Activated naive CD4-positive, alpha-beta T cell treated with anti-CD3 and anti-CD28 coated beads for 36 hours (primary cell): ENCODE measurements around the gene ZSWIM6. TPM values are rescaled to one million over a fixed set of nuclear protein-coding genes. Genes with fewer than 3 reads are reported as not detected.
A peak's percentile ranks its signal among the peaks of the same experiment; 100 is the strongest.

Source experiments
- CTCF ChIA-PET: fragments of 350-600 bp; sonication (Branson Sonifier 250); formaldehyde crosslinking; loops from one replicate; lab custom pipeline; 2021; ENCODE audit warnings: antibody characterized with exemption; lab: Charles Lee
- DNase-seq: peaks from one replicate; pipeline ENCODE4 v3.0.0-alpha.2; 2020
- H3K27ac Mint-ChIP-seq: one replicate; pipeline ENCODE4 v1.8.0; 2021; ENCODE audit warnings: mild to moderate bottlenecking, mixed read lengths
- H3K27me3 Mint-ChIP-seq: one replicate; pipeline ENCODE4 v1.8.0; 2021; ENCODE audit warnings: low read depth, mixed read lengths
- H3K36me3 Mint-ChIP-seq: one replicate; pipeline ENCODE4 v1.8.0; 2021; ENCODE audit warnings: low read depth, mixed read lengths
- H3K4me1 Mint-ChIP-seq: one replicate; pipeline ENCODE4 v1.8.0; 2021; ENCODE audit warnings: low read depth, mixed read lengths
- H3K4me3 Mint-ChIP-seq: one replicate; pipeline ENCODE4 v1.8.0; 2021; ENCODE audit warnings: mild to moderate bottlenecking, moderate library complexity, mixed read lengths
- H3K9me3 Mint-ChIP-seq: one replicate; pipeline ENCODE4 v1.8.0; 2021; ENCODE audit warnings: mixed read lengths
- intact Hi-C: fragments of 100-400 bp; cut with micrococcal nuclease; formaldehyde crosslinking; loops from one replicate; pipeline ENCODE4 v1.15.1; 2023
- total RNA-seq, 2 experiments: library from RNA; stranded (reverse); gene quantifications; one replicate each; pipeline ENCODE4 v1.2.3, GENCODE V29; 2021

The ZSWIM6 gene
- total RNA-seq, 2 experiments from 2014 or later, result 4.3 TPM

- peak; percentile 18 for DNase-seq
- Mint-ChIP-seq H3K4me1 (peaks cover 17% of the 10 kb centered on the region), H3K27me3 (no peaks in the 10 kb centered on the region), H3K36me3 (peaks cover 52% of the 10 kb centered on the region), H3K27ac (no peak overlapping the region), H3K9me3 (peaks cover 2% of the 10 kb centered on the region), H3K4me3 (no peak overlapping the region)
- CTCF ChIA-PET, result interaction anchor here (0.5 kb wide), 1 partner anchor 1956 kb away, joined by 4 read pairs; no protein-coding TSS in a partner anchor
- intact Hi-C loops, result loop anchor here (1.0 to 2.0 kb wide), 4 partner anchors 45 to 332 kb away; partner anchors contain the start of gene ZSWIM6
Measured at GRCh38 chr5:61534481-61535267, 202.6 kb downstream of the ZSWIM6 start.

- DNase-seq, result no peak
- intact Hi-C loops, result loop anchor here (2.0 kb wide), 2 partner anchors 203 to 333 kb away; partner anchors contain the start of gene ZSWIM6
- Mint-ChIP-seq H3K9me3 (peaks cover 2% of the 10 kb centered on the region), H3K27me3 (no peaks in the 10 kb centered on the region), H3K27ac (no peak overlapping the region), H3K4me1 (peaks cover 17% of the 10 kb centered on the region), H3K36me3 (peaks cover 46% of the 10 kb centered on the region), H3K4me3 (no peak overlapping the region)
- CTCF ChIA-PET, result no interaction called here
Measured at GRCh38 chr5:61535828-61536227, 203.8 kb downstream of the ZSWIM6 start.

- Mint-ChIP-seq H3K4me1 (peaks cover 17% of the 10 kb centered on the region), H3K36me3 (peaks cover 50% of the 10 kb centered on the region), H3K4me3 (no peak overlapping the region), H3K27ac (no peak overlapping the region), H3K27me3 (no peaks in the 10 kb centered on the region), H3K9me3 (peaks cover 2% of the 10 kb centered on the region)
- no peak for DNase-seq
- CTCF ChIA-PET, result no interaction called here
- intact Hi-C loops, result no loop called here
Measured at GRCh38 chr5:61536922-61537321, 204.9 kb downstream of the ZSWIM6 start.

- CTCF ChIA-PET, result interaction anchor here (0.9 kb wide), 1 partner anchor 112 kb away, joined by 3 read pairs; no protein-coding TSS in a partner anchor
- intact Hi-C loops, result no loop called here
- H3K36me3 Mint-ChIP-seq, result peaks cover 54% of the 10 kb centered on the region
- H3K4me1 Mint-ChIP-seq, result peaks cover 12% of the 10 kb centered on the region
- H3K27ac Mint-ChIP-seq, result peak overlapping the region; percentile 24
- H3K27me3 Mint-ChIP-seq, result no peaks in the 10 kb centered on the region
- no peak for DNase-seq
- peaks cover 6% of the 10 kb centered on the region for H3K9me3 Mint-ChIP-seq
- H3K4me3 Mint-ChIP-seq, result no peak overlapping the region
Measured at GRCh38 chr5:61538722-61539501, 206.9 kb downstream of the ZSWIM6 start.

- H3K4me3 Mint-ChIP-seq, result no peak overlapping the region
- no peaks in the 10 kb centered on the region for H3K9me3 Mint-ChIP-seq
- H3K36me3 Mint-ChIP-seq, result peaks cover 3% of the 10 kb centered on the region
- intact Hi-C loops, result no loop called here
- no peaks in the 10 kb centered on the region for H3K27me3 Mint-ChIP-seq
- H3K4me1 Mint-ChIP-seq, result no peaks in the 10 kb centered on the region
- no peak for DNase-seq
- CTCF ChIA-PET, result no interaction called here
- H3K27ac Mint-ChIP-seq, result no peak overlapping the region
Measured at GRCh38 chr5:61549530-61549929, 217.5 kb downstream of the ZSWIM6 start.

- H3K27me3 Mint-ChIP-seq, result no peaks in the 10 kb centered on the region
- no peak overlapping the region for H3K27ac Mint-ChIP-seq
- intact Hi-C loops, result no loop called here
- no peaks in the 10 kb centered on the region for H3K9me3 Mint-ChIP-seq
- H3K4me3 Mint-ChIP-seq, result no peak overlapping the region
- no peaks in the 10 kb centered on the region for H3K36me3 Mint-ChIP-seq
- DNase-seq, result no peak
- CTCF ChIA-PET, result no interaction called here
- H3K4me1 Mint-ChIP-seq, result no peaks in the 10 kb centered on the region
Measured at GRCh38 chr5:61551637-61552313, 219.7 kb downstream of the ZSWIM6 start.

- Mint-ChIP-seq H3K27me3 (peaks cover 2% of the 10 kb centered on the region), H3K9me3 (no peaks in the 10 kb centered on the region), H3K4me1 (no peaks in the 10 kb centered on the region), H3K36me3 (no peaks in the 10 kb centered on the region), H3K27ac (no peak overlapping the region), H3K4me3 (no peak overlapping the region)
- CTCF ChIA-PET, result interaction anchor here (0.9 kb wide), 1 partner anchor 9 kb away, joined by 4 read pairs; no protein-coding TSS in a partner anchor
- intact Hi-C loops, result no loop called here
- DNase-seq, result no peak
Measured at GRCh38 chr5:61559146-61559545, 227.1 kb downstream of the ZSWIM6 start.

GRCh38 chr5:61559722-61560121 is 227.7 kb downstream of the ZSWIM6 start:
- DNase-seq, result no peak
- H3K4me1 Mint-ChIP-seq, result no peaks in the 10 kb centered on the region
- no peak overlapping the region for H3K27ac Mint-ChIP-seq

GRCh38 chr5:61563401-61563800 is 231.3 kb downstream of the ZSWIM6 start:
- H3K36me3 Mint-ChIP-seq, result no peaks in the 10 kb centered on the region
- no peak for DNase-seq
- no peaks in the 10 kb centered on the region for H3K27me3 Mint-ChIP-seq
- H3K9me3 Mint-ChIP-seq, result no peaks in the 10 kb centered on the region
- no peak overlapping the region for H3K4me3 Mint-ChIP-seq
- CTCF ChIA-PET, result no interaction called here
- no peaks in the 10 kb centered on the region for H3K4me1 Mint-ChIP-seq
- H3K27ac Mint-ChIP-seq, result no peak overlapping the region
- intact Hi-C loops, result no loop called here

More at GRCh38 chr5:61559722-61560121, 227.7 kb downstream of the ZSWIM6 start:
- no peaks in the 10 kb centered on the region for H3K36me3 Mint-ChIP-seq
- H3K4me3 Mint-ChIP-seq, result no peak overlapping the region
- CTCF ChIA-PET, result no interaction called here
- H3K27me3 Mint-ChIP-seq, result peaks cover 2% of the 10 kb centered on the region
- intact Hi-C loops, result no loop called here
- no peaks in the 10 kb centered on the region for H3K9me3 Mint-ChIP-seq

GRCh38 chr5:61567337-61567736 is 235.3 kb downstream of the ZSWIM6 start:
- DNase-seq, result no peak
- Mint-ChIP-seq H3K4me3 (no peak overlapping the region), H3K9me3 (no peaks in the 10 kb centered on the region), H3K36me3 (no peaks in the 10 kb centered on the region), H3K27me3 (no peaks in the 10 kb centered on the region), H3K4me1 (no peaks in the 10 kb centered on the region), H3K27ac (no peak overlapping the region)
- intact Hi-C loops, result no loop called here
- CTCF ChIA-PET, result no interaction called here

GRCh38 chr5:61569353-61569752 is 237.3 kb downstream of the ZSWIM6 start:
- Mint-ChIP-seq H3K4me1 (no peaks in the 10 kb centered on the region), H3K27ac (no peak overlapping the region), H3K4me3 (no peak overlapping the region), H3K27me3 (no peaks in the 10 kb centered on the region), H3K9me3 (no peaks in the 10 kb centered on the region), H3K36me3 (no peaks in the 10 kb centered on the region)
- intact Hi-C loops, result no loop called here
- no peak for DNase-seq
- CTCF ChIA-PET, result no interaction called here

GRCh38 chr5:61570767-61571166 is 238.7 kb downstream of the ZSWIM6 start:
- intact Hi-C loops, result no loop called here
- Mint-ChIP-seq H3K4me3 (no peak overlapping the region), H3K36me3 (no peaks in the 10 kb centered on the region), H3K27ac (no peak overlapping the region), H3K9me3 (no peaks in the 10 kb centered on the region), H3K27me3 (no peaks in the 10 kb centered on the region), H3K4me1 (no peaks in the 10 kb centered on the region)
- no peak for DNase-seq
- CTCF ChIA-PET, result no interaction called here
